ENCODE data around the gene HLA-DMB.
A peak's percentile ranks its signal among the peaks of the same experiment; 100 is the strongest.

HLA-DMB gene

DNA sequence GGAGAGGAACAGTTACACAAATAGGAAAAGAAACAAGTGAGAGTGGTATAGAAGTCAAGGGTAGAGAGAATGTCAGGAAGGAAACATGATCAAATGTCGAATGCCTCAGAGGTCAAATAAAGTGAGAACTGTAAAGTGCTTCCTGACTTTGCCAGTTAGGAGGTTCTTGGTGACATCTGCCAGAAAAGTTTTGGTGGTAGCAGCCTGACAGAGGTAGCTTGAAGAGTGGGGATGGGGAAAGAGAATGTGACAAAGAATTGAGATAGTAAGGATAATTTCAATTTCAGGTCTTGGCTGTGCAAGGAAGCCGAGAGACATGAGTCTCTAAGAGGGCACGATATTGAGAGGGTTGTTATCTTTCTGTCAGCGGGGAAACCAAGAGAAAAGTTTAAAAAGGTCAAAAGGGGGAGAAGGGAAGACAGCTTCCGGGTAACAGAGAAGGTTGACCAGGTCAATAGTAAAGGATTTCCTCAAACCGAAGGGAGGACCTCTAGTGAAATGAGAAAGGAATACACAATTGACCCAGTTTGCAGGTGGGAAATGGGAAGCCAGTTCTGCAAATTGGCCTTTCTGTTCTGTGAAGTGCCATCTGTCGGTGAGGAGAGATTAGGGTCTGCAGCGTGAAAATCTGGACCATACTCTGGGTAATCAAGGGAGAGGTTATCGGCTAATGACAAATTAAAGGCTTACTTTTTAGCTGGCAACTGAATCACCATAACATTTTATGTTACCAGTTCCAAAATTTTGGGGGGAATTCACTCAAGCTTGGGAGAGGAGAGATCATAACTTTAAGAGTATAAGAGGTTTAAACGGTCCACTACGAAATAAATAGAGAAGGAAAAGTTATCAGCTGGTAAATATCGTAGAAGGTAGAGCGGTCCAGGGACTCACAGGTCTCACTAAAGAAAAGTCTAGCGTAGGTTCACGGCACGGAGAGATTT is 26.6 kb upstream of the HLA-DMB start:
- Histone ChIP-seq H3K9ac (ENCODE audit: low read depth, low read length) (peak overlapping the region; percentile 98), H3K36me3 (ENCODE audit: insufficient read depth, low read length) (no peaks in the 10 kb centered on the region; the same call in 1 of the 2 replicates), H3K9me3 (ENCODE audit: control insufficient read depth, insufficient read depth, low read length) (no peaks in the 10 kb centered on the region), H3K4me1 (ENCODE audit: insufficient read depth, low read length) (peaks cover 6% of the 10 kb centered on the region; the same call in 1 of the 2 replicates)

DNA sequence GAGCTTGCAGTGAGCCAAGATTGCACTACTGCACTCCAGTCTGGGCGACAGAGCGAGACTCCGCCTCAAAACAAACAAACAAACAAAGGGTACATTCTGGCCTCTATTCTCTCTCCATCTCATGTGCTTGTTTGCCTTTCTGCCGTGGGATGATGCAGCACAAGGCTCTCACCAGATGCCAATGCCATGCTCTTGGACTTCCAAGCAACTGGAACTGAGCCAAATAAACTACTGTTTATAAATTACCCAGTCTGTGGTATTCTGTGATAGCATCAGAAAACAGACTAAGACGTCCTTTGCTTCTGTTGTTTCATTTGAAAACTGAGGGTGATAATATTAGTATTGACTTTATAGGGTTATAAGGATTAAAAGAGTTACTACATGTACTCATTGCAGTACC is 23.9 kb upstream of the HLA-DMB start:
- Histone ChIP-seq H3K9me3 (ENCODE audit: control insufficient read depth, insufficient read depth, low read length) (no peaks in the 10 kb centered on the region), H3K4me1 (ENCODE audit: insufficient read depth, low read length) (peaks cover 6% of the 10 kb centered on the region; the same call in 1 of the 2 replicates), H3K36me3 (ENCODE audit: insufficient read depth, low read length) (no peaks in the 10 kb centered on the region), H3K9ac (ENCODE audit: low read depth, low read length) (no peak overlapping the region)

- Histone ChIP-seq H3K9ac (ENCODE audit: low read depth, low read length) (no peak overlapping the region), H3K4me1 (ENCODE audit: insufficient read depth, low read length) (peaks cover 6% of the 10 kb centered on the region; the same call in 1 of the 2 replicates), H3K9me3 (ENCODE audit: control insufficient read depth, insufficient read depth, low read length) (no peaks in the 10 kb centered on the region)
Measured at GRCh38 chr6:32963866-32964265, 23.0 kb upstream of the HLA-DMB start.

GRCh38 chr6:32962213-32962826 is 21.5 kb upstream of the HLA-DMB start:
- no peaks in the 10 kb centered on the region for H3K9me3 ChIP-seq (ENCODE audit: control insufficient read depth, insufficient read depth, low read length)
- no peak overlapping the region for H3K9ac ChIP-seq (ENCODE audit: low read depth, low read length)
- no peaks in the 10 kb centered on the region for H3K36me3 ChIP-seq (ENCODE audit: insufficient read depth, low read length)
- H3K4me1 ChIP-seq (ENCODE audit: insufficient read depth, low read length) = peaks cover 6% of the 10 kb centered on the region; the same call in 1 of the 2 replicates

More at GRCh38 chr6:32963866-32964265, 23.0 kb upstream of the HLA-DMB start:
- no peaks in the 10 kb centered on the region for H3K36me3 ChIP-seq (ENCODE audit: insufficient read depth, low read length)

- Histone ChIP-seq H3K9ac (ENCODE audit: low read depth, low read length) (no peak overlapping the region), H3K4me1 (ENCODE audit: insufficient read depth, low read length) (no peaks in the 10 kb centered on the region), H3K9me3 (ENCODE audit: control insufficient read depth, insufficient read depth, low read length) (no peaks in the 10 kb centered on the region), H3K36me3 (ENCODE audit: insufficient read depth, low read length) (no peaks in the 10 kb centered on the region)
Measured at GRCh38 chr6:32960563-32960962, 19.7 kb upstream of the HLA-DMB start.

GRCh38 chr6:32956176-32956575 is 15.3 kb upstream of the HLA-DMB start:
- no peaks in the 10 kb centered on the region for H3K36me3 ChIP-seq (ENCODE audit: insufficient read depth, low read length)
- H3K4me1 ChIP-seq (ENCODE audit: insufficient read depth, low read length) = no peaks in the 10 kb centered on the region
- no peak overlapping the region for H3K9ac ChIP-seq (ENCODE audit: low read depth, low read length)
- H3K9me3 ChIP-seq (ENCODE audit: control insufficient read depth, insufficient read depth, low read length) = no peaks in the 10 kb centered on the region

DNA sequence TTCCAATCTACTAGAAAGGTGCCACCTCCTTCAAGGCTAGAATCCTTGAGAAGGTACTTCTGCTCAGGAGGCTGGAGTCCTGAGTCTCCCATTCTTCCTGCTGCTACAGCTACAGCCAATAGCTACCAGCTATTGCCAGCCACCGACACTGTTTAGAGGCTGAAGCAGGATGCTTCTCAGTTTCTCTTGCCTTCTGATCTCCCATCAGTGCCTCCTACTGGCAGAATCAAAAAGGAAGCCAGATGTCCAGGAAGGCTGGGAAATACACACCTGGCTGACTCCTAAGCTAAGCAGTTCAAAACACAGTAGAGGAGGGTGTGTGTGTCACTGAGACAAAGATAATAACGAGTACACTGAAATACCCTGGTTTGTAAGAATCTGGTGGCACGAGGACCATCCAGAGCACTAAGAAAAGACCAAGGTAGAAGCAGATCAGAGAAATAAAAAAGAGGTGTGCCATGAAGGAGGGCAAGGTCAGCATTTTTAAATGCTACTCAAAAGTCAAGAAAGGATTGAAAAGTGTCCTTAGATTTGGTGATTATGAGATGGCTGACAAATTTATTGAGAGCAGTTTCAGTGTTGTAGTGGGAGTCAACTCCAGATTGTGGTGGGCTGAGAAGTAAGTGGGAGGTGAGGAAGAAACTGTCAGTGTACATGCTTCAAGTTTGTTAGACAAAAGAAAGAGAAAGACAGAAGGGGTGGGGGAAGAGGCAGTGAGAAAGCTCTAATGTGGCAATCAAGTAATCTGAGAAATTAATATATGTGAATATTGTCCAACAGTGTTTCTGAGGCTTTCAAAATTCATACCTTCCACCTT is 14.4 kb upstream of the HLA-DMB start:
- no peaks in the 10 kb centered on the region for H3K9me3 ChIP-seq (ENCODE audit: control insufficient read depth, insufficient read depth, low read length)
- H3K4me1 ChIP-seq (ENCODE audit: insufficient read depth, low read length) = no peaks in the 10 kb centered on the region
- no peak overlapping the region for H3K9ac ChIP-seq (ENCODE audit: low read depth, low read length)
- H3K36me3 ChIP-seq (ENCODE audit: insufficient read depth, low read length) = no peaks in the 10 kb centered on the region

GRCh38 chr6:32954267-32954666 is 13.4 kb upstream of the HLA-DMB start:
- H3K36me3 ChIP-seq (ENCODE audit: insufficient read depth, low read length) = no peaks in the 10 kb centered on the region
- H3K4me1 ChIP-seq (ENCODE audit: insufficient read depth, low read length) = no peaks in the 10 kb centered on the region
- no peaks in the 10 kb centered on the region for H3K9me3 ChIP-seq (ENCODE audit: control insufficient read depth, insufficient read depth, low read length)
- H3K9ac ChIP-seq (ENCODE audit: low read depth, low read length) = no peak overlapping the region

GRCh38 chr6:32953775-32954174 is 12.9 kb upstream of the HLA-DMB start:
- Histone ChIP-seq H3K4me1 (ENCODE audit: insufficient read depth, low read length) (no peaks in the 10 kb centered on the region), H3K9ac (ENCODE audit: low read depth, low read length) (no peak overlapping the region), H3K36me3 (ENCODE audit: insufficient read depth, low read length) (no peaks in the 10 kb centered on the region), H3K9me3 (ENCODE audit: control insufficient read depth, insufficient read depth, low read length) (no peaks in the 10 kb centered on the region)

DNA sequence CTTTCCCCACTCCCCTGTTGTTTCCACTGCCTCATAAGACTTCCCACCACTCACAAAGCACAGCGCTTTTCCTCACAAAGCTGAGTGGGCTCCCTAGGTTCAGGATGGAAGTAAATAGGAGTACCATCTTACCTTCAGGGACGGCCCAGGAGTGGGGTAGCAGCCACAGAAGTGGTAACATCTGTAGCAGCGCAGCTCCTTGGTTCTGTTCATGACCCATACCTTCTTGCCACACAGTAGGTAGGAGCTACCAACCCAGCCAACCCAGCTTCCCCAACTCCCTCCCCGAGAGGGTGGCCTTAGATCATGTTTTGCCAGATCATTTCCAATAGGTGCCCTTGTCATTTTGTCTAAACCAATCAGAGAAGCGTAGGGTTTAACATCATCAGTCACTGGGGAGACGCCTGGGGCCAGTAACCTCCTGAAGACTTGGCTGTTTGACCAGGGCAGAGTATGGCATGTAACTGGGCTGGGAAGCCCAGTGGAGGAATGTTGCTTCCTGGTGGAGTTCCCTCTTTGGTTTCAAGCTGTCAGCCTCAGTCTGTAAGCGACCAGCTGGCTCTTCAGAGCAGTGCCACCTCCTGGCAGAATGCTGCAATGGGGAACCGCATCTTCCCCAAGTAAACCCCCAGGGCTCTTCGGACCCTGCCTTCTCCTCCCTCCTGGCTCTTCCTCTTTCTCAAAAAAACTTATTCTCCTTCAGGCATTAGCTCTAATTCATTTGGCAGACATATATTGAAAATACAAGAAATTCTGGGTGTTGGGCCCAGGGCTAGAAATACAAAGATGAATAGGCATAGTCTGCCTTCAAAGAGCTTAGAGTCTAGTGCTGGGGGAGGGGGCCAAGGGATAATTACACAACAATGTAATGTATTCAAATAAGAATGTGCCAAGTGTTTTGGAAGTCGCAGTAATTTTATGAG is 12.2 kb upstream of the HLA-DMB start, which contains the start of gene HLA-DMA:
Gene HLA-DMA (minus strand): TSS at position 281 of the 923 bp plus-strand sequence. CDS start 61 bp downstream, at position 220.
- H3K9ac ChIP-seq (ENCODE audit: low read depth, low read length) = peak within 1 kb of the TSS; percentile 2; the same call in 1 of the 2 replicates
- no peaks in the 10 kb centered on the region for H3K36me3 ChIP-seq (ENCODE audit: insufficient read depth, low read length)
- H3K4me1 ChIP-seq (ENCODE audit: insufficient read depth, low read length) = no peaks in the 10 kb centered on the region
- H3K9me3 ChIP-seq (ENCODE audit: control insufficient read depth, insufficient read depth, low read length) = no peaks in the 10 kb centered on the region

GRCh38 chr6:32950449-32950848 is 9.6 kb upstream of the HLA-DMB start:
- Histone ChIP-seq H3K9ac (ENCODE audit: low read depth, low read length) (no peak overlapping the region), H3K4me1 (ENCODE audit: insufficient read depth, low read length) (peaks cover 5% of the 10 kb centered on the region; the same call in 1 of the 2 replicates), H3K9me3 (ENCODE audit: control insufficient read depth, insufficient read depth, low read length) (no peaks in the 10 kb centered on the region), H3K36me3 (ENCODE audit: insufficient read depth, low read length) (no peaks in the 10 kb centered on the region)

GRCh38 chr6:32950010-32950409 is 9.2 kb upstream of the HLA-DMB start:
- H3K36me3 ChIP-seq (ENCODE audit: insufficient read depth, low read length) = no peaks in the 10 kb centered on the region
- H3K4me1 ChIP-seq (ENCODE audit: insufficient read depth, low read length) = peaks cover 5% of the 10 kb centered on the region; the same call in 1 of the 2 replicates
- H3K9me3 ChIP-seq (ENCODE audit: control insufficient read depth, insufficient read depth, low read length) = no peaks in the 10 kb centered on the region
- no peak overlapping the region for H3K9ac ChIP-seq (ENCODE audit: low read depth, low read length)

DNA sequence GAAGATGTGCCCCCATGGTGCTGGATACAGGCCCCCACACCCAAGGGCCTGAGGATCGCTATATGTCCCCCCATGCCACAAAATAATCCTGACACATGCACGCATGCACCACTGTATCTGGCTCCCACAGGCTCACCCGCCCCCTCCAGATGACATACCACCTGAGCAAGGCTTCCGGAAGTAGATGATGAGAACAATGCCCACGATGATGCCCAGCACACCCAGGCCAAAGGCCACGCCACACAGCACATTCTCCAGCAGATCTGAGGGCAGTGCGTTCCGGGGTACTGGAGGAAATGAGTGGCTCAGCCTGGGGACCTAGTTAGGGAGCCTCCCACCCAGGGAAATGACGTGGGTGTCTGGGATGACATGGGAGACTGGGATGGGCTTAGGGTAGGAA is 8.3 kb upstream of the HLA-DMB start:
- no peak overlapping the region for H3K9ac ChIP-seq (ENCODE audit: low read depth, low read length)
- H3K4me1 ChIP-seq (ENCODE audit: insufficient read depth, low read length) = peaks cover 5% of the 10 kb centered on the region; the same call in 1 of the 2 replicates
- H3K36me3 ChIP-seq (ENCODE audit: insufficient read depth, low read length) = no peaks in the 10 kb centered on the region
- H3K9me3 ChIP-seq (ENCODE audit: control insufficient read depth, insufficient read depth, low read length) = no peaks in the 10 kb centered on the region

All from ES-I3 (cell line).